Erythroblast (primary cell): ENCODE data around the gene SLC25A43.

ENCODE experiments used
- GATA1 ChIP-seq: IDR thresholded peaks from 2 replicates; pipeline ENCODE4 v1.6.1; 2011; ENCODE audit warnings: low read depth, mild to moderate bottlenecking, control low read depth, low read length, moderate library complexity
- POLR2A ChIP-seq: IDR thresholded peaks from 2 replicates; pipeline ENCODE4 v1.6.1; 2011; ENCODE audit warnings: mild to moderate bottlenecking, low read length

DNA sequence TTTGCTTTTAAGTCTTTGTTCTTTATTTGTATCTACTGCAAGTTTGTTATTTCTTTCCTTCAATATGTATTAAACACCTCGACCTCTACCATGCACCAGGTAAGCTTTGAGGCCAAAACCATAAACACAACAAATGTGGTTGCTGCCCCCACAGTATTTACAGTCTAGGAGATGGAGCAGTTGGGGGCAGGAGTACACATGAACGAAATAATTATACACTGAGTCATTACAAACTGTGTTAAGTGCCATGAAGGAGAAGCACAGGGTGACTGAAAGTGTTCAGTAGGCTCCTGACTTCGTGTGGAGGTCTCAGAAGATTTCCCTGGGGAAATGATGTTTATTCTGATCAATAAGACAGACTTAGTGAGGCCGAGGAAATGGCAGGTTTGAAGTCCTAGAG lies 30.3 kb downstream of the SLC25A43 start:
- no peak for TF ChIP-seq POLR2A
- no peak for TF ChIP-seq GATA1
